DMS 273 treated with DMSO at 0.1 percent for 48 hours (cell line): ENCODE measurements around the gene CCDC13.

Experiments used
- DNase-seq: peaks from one replicate; lab custom pipeline; 2025; lab: John Stamatoyannopoulos, UW

CCDC13 gene

GRCh38 chr3:42799376-42799775 lies 26.3 kb upstream of the CCDC13 start:
- DNase-seq, result no peak

DNA sequence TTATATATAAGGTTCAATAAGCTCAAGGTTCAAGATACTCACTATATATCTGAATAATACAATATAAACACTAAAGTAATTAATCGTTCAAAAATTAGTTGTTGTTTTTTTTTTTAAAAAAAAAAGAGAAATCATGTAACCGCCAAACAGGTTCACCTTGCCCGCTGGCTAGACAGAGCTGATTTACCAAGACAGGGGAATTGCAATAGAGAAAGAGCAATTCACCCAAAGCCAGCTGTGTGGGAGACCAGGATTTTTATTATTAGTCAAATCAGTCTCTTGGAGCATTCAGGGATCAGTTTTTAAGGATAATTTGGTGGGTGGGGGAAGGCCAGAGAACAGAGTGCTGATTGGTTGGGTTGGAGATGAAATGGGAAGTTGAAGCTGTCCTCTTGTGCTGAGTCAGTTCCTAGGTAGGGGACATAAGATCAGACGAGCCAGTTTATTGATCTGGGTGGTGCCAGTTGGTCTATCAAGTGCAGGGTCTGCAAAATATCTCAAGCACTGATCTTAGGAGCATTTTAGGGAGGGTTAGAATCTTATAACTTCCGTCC lies 23.4 kb upstream of the CCDC13 start:
- DNase-seq, result no peak

DNA sequence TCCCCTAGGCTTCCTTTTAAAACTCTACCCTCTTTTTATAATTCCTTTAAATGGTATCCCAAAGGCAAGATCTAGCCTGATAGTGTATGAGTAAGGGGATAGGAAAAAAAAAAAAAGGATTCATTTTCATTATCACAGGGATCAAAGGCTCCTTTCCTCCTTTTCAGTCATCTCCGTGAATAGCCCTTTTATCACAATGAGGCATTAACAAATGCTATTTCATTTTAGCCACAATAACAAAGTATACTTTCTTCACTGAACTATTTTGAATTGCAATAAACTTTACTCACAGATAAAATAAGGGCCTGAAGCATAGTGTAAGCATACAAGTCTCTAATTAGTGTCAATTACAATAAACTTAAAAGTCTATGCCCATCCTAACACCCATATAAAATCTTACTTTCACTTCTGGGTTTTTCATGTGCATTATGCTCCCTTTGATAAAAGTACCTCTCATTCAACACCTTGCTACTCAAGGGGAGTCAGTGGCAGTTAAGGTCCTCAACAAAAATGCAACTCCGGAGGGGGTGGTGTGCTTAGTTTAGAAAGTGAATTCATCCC lies 22.6 kb upstream of the CCDC13 start:
- no peak for DNase-seq

DNA sequence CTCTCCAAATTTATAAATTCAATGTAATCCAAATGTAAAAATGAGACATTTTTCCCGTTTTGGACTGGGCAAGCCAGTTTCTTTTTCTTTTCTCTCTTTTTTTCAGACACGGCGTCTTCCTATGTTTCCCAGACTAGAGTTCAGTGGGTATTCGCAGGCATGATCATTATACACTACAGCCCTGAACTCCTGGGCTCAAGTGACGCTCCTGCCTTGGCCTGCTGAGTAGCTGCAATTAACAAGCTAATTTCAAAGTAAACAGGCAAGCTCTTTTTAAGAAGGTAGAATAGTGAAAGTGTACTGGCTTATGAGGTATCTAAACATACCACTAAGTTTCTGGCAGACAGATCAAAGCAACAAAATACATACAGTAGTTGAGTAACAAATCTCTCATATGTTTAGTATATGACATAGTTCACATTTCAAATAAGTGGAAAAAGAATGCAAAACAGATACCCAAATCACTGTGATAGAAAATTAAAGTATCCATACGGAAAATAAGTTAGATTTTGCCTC lies 17.7 kb upstream of the CCDC13 start:
- no peak for DNase-seq

DNA sequence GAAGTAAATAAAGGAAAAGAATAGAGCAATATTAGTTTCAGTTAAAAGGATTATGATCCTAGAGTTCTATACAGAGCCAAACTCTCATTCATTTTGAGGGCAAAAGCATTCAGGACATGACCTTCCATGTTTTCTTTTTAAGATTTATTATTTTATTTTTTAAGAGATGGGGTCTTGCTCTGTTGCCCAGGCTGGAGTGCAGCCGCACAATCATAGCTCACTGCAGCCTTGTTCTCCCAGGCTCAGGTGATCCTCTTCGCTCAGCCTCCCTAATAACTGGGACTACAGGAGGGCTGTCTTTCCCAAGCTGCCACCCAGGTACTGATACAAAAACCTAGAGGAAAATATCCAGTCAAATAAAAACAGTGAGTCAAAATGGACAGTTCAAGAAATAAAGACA lies 13.6 kb upstream of the CCDC13 start:
- DNase-seq, result no peak

- no peak for DNase-seq
These were observed 13.2 kb upstream of the CCDC13 start for GRCh38 chr3:42786212-42786611.

GRCh38 chr3:42780892-42781700 lies 8.0 kb upstream of the CCDC13 start:
- peak; percentile 3 for DNase-seq

DNA sequence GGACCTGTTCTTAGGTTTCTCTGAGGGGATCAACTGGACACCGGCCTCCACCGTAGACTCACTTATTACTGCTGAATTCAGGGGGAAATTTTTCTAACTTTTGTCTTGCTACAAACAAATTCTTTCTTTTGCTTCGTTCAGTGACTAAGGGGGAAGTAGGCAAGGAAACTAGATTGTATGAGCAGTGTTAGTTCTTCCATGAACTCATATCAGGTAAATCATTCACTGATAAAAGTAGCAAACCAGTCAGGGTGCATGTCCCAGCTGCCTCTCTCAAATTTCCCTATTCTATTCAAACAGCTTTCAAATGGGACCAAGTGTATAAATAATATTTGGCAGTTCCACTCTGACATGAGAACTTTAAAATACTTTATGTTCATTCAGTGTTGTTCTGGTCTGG lies 7.3 kb upstream of the CCDC13 start:
- no peak for DNase-seq

DNA sequence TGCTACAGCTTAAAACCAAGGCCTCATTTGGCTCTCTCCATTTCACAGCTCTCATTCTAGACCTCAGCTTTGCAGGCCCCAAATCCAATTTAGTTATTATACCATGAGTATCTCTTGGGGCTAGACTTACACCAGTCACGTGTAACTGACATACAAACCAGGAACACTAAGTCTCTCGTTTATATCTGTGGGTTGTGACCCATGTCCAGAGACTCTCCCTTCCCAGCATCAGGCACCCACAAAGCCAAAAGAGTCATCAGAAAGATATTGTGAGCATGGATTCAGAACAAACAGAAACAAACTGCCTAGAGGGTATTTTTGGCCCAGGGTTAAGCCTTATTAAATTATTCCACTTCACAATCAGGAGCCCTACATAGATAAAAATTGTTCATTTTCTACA lies 5.6 kb upstream of the CCDC13 start:
- DNase-seq, result no peak

GRCh38 chr3:42773409-42773751 lies 327 bp upstream of the CCDC13 start:
- no peak for DNase-seq

DNA sequence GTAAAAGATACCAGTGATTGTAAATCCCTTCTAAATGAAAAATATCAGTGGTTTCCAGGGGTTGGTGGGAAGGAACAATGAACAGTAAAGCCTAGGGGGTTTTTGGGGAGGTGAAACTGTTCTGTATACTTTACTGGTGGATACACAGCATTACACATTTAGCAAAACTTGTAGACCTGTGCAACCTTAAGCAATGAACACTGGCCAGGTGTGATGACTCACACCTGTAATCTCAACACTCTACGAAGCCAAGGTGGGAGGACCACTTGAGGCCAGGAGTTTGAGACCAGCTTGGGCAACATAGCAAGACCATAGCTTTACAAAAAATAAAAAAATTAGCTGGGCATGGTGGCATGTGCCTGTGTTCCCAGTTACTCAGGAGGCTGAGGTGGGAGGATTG lies 1.8 kb downstream of the CCDC13 start:
- DNase-seq, result no peak

DNA sequence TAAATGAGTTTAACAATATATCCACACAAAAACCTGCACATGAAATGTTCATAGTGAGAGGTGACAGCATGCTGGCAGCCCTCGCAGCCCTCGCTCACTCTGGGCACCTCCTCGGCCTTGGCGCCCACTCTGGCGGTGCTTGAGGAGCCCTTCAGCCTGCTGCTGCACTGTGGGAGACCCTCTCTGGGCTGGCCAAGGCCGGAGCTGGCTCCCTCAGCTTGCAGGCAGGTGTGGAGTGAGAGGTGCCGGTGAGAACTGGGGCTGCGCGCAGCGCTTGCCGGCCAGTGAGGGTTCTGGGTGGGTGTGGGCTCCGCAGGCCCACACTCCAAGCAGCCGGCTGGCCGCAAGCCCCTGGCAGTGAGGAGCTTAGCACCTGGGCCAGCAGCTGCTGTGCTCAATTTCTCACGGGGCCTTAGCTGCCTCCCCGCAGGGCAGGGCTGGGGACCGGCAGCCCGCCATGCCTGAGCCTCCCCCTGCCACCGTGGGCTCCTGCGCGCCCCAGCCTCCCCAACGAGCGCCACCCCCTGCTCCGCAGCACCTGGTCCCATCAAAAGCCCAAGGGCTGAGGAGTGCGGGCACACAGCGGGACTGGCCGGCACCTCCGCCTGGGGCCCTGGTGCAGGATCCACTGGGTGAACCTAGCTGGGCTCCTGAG lies 3.4 kb downstream of the CCDC13 start:
- no peak for DNase-seq

DNA sequence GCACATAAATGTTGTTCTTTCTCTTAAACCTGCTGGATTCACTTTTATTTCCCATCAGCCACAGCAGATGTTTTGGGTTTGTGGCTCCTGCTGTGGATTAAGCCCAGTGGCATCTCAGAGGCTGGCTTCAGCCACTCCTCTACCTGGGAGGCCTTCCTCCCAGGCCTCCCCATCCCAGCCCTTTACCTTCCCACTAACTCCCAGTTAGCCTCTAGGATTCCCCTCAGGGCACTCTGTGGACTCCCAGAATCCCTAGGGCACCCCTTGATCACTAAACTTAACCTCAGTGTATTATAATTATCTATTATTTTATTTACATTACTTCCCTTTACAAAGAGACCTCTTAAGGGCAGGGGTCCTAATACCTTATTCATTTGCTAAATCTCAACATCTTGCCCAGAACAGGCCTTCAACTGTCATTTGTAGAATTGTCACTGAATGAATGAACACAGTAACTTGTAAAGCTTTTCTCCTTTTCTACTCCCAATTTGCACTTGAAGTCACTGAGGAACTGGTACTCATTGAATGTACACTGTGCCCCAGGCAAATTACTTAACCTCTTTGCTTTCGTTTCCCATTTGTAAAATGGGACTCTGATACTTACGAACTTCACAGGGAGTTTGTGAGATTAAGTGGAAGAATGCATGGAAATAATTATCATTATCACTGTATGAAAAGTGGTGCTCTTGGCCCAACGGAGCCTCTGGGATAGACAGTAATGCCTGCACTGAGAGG lies 8.3 kb downstream of the CCDC13 start:
- no peak for DNase-seq

GRCh38 chr3:42764115-42764514 lies 8.9 kb downstream of the CCDC13 start:
- DNase-seq, result no peak

DNA sequence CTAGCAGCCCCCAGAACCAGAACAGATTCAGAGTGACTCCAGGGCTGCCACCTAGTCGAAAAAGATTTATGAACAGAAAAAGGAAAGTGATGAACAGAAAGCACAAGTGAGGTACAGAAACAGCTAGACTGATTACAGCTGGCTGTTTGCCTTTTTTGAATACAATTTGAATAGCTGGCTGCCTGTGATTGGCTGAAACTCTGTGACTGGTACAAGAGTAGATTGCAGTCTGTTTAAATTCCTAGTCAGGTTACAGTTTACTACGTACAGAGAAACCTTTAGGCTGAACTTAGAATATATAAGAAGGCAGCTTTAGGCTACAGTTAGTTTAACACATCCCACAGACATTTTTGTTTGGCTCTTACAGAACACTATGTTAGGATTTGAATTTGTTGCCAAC lies 10.0 kb downstream of the CCDC13 start:
- no peak for DNase-seq

- DNase-seq, result no peak
These were observed 10.9 kb downstream of the CCDC13 start for GRCh38 chr3:42762046-42762724.

DNA sequence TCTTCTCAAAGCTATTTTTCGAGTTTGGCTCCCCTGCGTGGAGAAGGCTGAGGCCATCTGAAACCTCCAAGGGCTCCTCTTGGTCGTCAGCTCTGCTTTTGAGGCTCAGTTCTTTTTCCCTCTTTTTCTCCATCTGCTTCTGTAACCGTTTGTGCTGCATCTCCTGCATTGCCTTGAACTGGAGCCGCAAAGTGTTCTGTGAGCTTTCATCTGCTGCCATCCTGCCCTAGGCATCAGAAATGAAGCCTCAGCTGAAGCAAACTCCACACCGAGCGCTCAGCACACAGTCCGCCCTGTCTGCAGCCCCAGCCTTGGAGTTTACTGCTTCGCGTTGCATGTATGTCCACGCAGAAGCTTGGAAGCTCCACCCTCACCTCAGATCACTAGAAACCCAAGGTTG lies 14.9 kb downstream of the CCDC13 start:
- no peak for DNase-seq

DNA sequence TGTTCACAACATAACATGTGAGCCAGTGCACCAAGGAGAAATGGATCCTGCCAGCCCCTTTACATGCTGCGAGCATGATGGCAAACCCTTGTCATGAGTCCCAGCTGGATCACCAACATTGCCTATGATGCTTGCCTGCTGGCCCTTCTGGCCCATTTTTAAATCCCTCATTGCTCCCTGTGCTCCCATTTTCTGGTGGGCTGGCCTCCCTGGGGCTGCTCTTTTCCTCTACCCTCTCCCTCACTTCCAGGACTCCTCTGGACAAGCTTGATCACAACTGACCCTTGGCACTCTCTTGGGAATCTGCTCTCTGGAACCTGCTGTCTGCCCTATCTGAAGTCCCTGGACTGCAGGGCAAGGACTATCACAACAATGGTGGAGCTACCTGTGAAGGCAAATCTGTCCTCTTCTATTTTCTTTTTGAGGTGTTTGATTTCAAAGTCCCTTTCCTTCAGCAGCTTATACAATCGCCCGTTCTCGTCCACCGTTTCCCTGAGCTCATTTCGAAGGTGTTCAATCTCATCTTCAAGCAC lies 16.3 kb downstream of the CCDC13 start:
- DNase-seq, result no peak

DNA sequence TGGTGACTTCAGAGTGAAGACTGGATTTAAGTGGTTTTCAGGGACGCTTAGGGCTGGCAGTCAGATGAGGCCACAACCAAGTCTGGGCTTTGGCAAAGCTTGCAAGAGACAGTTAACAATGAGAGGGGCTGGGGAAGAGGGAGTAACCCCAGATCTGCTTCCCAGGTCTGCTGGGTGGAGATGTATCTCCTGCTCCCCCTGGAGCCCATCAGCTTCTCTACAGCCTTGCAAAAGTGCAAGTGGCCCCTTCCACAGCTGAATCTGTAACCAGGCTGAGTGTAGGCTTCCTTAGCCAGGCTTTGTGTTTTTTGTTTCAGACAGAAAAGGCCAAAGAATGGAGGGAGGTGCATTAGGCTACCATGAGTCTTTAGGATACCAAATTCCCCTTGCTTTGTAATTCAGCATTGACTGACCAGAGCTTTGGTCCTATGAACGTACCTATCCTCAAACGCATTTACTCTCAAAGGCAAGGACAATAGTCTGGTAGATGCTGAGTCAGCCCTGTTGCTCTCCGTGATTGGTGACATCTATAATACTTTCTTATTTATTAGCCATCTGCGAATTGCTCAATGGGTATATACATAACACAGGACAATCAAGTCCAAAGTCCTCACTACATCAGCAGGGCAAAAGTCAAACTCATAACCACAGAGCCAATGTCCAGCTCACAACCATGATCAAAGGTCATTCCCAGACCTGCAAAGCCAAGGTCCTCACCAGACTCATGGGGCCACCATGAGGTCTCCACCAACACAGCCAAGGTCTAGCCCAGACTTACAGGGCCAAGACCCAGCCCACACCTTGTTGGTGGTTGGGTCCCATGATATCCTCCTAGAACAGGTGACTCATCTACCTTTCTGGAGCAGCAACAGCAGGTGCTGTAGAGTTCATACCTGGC lies 17.1 kb downstream of the CCDC13 start:
- DNase-seq, result no peak

GRCh38 chr3:42753757-42754156 lies 19.3 kb downstream of the CCDC13 start:
- DNase-seq, result no peak
